Inflammatory macrophage (primary cell): ENCODE results near the gene IL21R.
"Not testable (repeated sequence)": the region's sequence is repeated elsewhere in the genome, so short reads cannot be mapped to it uniquely, and the experiment has no call there.

Experiments used
- DNase-seq, 2 donors: peaks; one replicate each; pipeline ENCODE4 v3.0.0-alpha.2; 2020 to 2022

IL21R gene

GRCh38 chr16:27402964-27403600 is 1.1 kb downstream of the IL21R start:
- DNase-seq = no peak

- DNase-seq = no peak
These were observed 1.6 kb downstream of the IL21R start for GRCh38 chr16:27403601-27403992.

DNA sequence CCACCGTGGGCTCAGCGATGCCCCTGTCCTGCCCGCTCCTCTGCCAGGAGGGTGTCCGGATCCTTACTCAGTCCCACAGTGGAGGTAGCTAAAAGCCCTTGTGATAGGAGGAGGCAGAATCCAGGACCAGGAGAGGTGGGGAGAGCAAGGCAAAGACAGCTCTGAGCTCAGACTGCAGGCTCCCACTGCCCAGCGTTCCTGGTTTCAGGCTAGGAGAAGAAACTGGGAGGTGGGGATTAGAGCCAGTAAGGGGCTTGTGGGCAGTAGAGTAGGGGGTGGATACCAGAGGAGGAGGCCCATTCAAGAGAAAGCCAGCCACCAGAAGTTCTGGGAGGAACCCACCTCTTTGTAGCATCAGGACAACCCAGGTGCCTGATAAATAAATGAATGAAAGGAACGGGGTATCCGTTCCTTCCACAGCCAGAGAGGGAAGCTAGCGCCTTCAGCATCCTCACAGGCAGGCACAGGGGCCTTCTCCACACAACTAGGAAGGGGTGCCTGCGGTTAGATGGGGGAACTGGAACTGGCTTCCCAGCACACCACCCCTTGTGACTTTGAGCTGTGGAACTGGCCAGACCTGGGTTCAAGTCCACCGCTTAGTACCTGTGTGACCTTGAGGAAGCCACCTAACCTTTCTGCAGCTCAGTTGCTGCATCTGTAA is 2.3 kb downstream of the IL21R start:
- DNase-seq = no peak

DNA sequence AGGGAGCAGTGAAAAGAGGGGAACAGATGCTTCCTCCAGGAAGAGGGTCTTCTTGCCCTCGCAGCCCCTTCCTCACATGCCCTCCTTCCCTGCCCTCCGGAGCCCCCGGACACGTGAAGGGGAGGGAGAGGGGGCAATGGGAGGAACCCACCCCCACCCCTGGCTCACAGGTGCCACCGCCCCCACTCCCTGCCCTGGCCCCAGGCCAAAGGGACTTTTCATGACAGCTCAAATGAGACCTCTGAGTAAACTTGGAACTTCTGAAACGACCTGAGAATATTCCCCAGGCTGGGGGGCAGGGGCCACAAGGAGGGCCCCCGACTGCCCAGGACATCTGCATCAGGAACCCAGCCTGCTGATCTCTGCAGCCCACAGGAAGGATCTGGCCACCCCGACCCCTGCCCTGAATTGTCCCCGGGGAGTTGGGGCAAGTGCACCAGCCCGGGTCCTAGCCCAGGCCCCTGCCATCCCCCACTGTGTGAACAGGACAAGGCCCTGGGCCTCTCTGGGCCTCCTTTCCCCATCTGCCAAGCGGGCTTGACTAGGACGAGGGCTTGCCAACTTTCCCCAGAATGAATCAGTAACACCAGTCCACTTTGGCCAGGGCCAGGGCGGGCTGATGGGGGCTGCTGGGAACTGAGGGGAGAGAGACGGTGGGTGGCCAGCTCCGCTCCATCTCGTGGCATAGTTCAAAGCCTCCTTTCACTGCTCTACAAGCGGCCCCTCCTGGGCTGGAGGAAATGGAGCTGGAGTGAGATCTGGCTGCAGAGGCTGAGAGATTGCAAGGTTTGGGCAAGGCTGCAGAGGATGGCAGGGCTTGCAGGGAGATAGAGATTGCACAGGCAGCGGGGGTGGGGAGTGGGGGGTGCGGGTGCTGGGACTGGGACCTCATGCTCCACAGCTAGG is 3.8 kb downstream of the IL21R start:
- DNase-seq = no peak

- no peak for DNase-seq
These were observed 4.6 kb downstream of the IL21R start for GRCh38 chr16:27406511-27407128.

DNA sequence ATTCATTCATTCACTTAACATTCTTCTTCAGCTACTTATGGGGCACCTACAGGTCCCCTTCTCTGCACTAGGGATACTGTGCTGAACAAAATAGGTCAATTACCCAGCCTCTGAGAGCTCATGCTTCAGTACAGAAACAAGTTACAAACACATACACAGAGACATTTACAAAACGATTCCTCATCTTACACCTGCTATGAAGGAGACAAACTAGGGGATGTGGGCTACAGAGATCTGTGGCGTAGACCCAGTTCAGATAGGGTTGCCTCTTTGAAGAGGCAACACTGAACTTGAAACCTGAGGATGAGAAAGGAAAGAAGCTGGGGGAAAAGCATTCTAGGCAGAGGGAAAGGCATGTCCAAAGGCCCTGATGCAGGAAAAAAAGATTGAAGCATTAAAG is 5.2 kb downstream of the IL21R start:
- no peak for DNase-seq

DNA sequence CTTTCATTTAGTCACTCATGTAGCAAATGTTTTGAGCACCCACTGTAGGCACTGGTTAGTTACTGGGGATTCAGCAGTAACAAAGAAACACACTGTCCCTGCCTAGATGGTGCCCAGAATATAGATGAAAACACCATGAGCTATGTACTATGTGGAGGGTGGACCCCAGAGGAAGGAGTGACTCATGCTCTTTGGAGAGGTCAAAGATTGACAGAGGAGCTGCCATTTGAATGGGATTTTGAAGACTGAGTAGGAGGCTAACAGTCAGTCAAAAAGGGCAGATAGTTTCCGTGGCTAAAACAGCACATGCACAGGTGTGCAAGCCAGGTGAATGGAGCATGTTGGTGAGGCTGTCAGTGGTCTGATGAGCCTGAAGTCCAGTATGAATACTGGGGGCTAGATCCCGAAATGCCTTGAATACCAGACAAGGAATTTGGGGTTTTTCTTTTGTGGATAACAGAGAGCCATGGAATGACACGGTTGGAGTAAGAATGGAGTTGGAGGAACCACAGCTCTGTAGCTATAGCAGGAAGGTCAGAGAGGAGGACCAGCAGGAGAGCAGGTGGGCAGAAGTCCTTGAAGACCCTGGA is 6.1 kb downstream of the IL21R start:
- DNase-seq = no peak

- peak; percentile 27 to 69 for DNase-seq
These were observed 6.6 kb downstream of the IL21R start for GRCh38 chr16:27408602-27409031.

DNA sequence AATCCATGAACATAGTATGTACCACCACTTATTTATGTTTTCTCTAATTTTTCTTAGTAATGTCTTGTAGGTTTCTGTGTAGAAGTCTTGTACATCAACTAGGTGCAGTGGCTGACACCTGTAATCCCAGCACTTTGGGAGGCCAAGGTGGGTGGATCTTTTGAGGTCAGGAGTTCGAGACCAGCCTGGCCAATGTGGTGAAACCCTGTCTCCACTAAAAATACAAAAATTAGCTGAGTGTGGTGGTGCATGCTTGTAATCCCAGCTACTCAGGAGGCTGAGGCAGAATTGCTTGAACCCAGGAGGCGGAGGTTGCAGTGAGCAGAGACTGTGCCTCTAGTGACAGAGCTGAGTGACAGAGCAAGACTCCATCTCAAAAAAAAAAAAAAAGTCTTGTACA is 8.0 kb downstream of the IL21R start:
- DNase-seq = not testable (repeated sequence)

DNA sequence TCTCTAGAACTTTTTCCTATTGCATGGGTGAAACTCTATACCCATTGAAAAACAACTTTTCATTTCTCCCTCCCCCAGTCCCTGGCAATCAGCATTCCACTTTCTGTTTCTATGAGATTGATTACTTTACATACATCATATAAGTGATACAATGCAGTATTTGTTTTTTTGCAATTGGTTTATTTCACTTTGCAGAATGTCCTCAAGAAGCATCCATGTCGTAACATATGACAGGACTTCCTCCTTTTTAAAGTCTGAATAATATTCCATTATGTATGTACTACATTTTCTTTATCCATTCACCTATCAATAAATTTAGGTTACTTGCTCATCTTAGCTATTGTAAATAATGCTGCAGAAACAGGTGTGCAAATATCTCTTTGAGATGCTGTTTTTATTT is 8.8 kb downstream of the IL21R start:
- peak; percentile 42 to 60 for DNase-seq

GRCh38 chr16:27413956-27414355 is 12.0 kb downstream of the IL21R start:
- peak in 1 of 2 donors; percentile 58 for DNase-seq

DNA sequence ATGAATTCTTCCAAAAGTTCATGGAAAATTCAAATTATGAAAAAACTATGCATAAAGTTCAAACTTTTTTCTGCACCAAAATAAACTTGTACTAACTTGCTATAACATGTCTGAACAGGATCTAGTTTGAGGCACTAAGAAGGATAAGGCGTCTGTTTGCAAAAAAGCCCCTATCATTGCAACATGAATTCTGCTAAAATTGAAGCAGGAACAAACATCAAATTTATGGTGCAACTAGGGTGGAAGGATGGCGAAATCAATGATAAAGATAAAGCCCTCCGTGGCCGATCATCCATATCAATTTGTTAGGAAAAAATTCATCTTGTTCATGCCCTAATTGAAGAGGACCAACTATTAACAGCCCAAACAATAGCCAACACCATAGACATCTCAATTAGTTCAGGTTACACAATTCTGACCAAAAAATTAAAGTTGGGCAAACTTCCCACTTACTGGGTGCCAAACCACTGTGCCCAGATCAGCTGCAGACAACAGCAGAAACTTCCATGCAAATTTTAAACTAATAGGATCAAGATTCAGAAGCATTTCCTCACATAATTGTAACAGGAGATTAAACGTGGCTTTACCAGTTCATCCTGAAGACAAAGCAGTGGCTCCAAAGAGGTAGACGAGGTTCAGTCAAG is 12.9 kb downstream of the IL21R start:
- peak; percentile 82 to 84 for DNase-seq

DNA sequence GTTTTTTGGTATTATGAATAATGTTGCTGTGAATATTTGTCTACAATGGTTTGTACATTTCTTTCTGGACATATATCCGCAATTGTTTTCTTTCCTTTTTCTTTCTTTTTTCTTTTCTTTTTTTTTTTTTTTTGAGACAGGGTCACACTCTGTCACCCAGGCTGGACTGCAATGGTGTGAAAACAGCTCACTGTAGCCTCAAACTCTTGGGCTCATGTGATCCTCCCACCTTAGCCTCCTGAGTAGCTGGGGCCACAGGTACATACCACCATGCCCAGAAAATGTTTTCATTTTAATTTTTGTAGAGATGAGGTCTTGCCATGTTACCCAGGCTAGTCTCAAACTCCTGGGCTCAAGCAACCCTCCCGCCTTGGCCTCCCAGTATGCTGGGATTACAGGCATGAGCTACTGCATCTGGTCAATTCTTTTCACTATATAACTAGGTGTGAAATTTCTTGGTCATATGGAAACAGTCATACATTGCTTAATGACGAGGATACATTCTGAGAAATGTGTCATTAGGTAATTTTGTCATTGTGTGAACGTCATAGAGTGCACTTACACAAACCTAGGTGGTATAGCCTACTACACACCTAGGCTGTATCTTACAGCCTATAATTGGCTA is 15.2 kb downstream of the IL21R start:
- no peak for DNase-seq

- no peak for DNase-seq
These were observed 20.2 kb downstream of the IL21R start for GRCh38 chr16:27421961-27422740.

- no peak for DNase-seq
These were observed 23.0 kb downstream of the IL21R start for GRCh38 chr16:27424772-27425498.

DNA sequence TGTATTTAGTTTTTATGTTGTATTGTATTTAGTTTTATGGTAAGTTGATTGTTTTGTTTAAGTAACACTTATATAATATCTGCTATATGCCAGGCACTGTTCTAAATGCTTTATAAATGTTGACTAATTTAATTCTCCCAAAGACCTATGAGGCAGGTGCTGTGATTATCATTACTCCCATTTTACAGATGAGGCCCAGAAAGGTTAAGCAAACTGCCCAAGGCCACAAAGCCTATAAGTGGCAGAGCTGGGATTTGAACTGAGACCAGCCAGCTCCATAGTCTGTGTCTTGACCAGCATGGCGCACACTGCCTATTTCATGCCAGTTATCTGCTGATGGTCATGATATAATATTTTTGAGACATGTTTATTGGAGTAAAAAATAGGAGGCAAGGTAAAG is 24.0 kb downstream of the IL21R start:
- DNase-seq = no peak

GRCh38 chr16:27426423-27427408 is 24.7 kb downstream of the IL21R start:
- DNase-seq = peak; percentile 73 to 74

- DNase-seq = no peak
These were observed 25.6 kb downstream of the IL21R start for GRCh38 chr16:27427538-27427937.
